CD14-positive monocyte (primary cell): ENCODE measurements around the gene SKP2. TPM values are rescaled to one million over a fixed set of nuclear protein-coding genes. Genes with fewer than 3 reads are reported as not detected.

Source experiments
- DNase-seq, 3 donors: peaks; one replicate each; pipeline ENCODE4 v3.0.0-alpha.2; 2011 to 2022
- H2AFZ ChIP-seq: 2 replicates; pipeline ENCODE4 v1.6.0; 2012; ENCODE audit warnings: mild to moderate bottlenecking, low read depth, low read length, inconsistent platforms; ENCODE audit not compliant: insufficient read depth, poor library complexity, severe bottlenecking
- H3K27ac ChIP-seq, 2 donors: 1 replicate in 1 of 2; 2 replicates in 1 of 2; pipeline ENCODE4 v1.5.1; 2012 to 2013; ENCODE audit warnings: low read length in 2 of 2, control low read depth in 1 of 2, inconsistent platforms in 1 of 2, low read depth in 1 of 2, mild to moderate bottlenecking in 1 of 2
- H3K27me3 ChIP-seq, 2 donors: one replicate each; pipeline versions ENCODE4 v1.6.0 to v1.6.1; 2011 to 2013; ENCODE audit warnings: low read length in 2 of 2; ENCODE audit not compliant: control insufficient read depth in 2 of 2, insufficient read depth in 2 of 2
- H3K36me3 ChIP-seq, 2 donors: replicated peaks in 1 of 2; 1 replicate in 1 of 2; 2 replicates in 1 of 2; pipeline versions ENCODE4 v1.5.1 to v1.6.1; 2012 to 2013; ENCODE audit warnings: low read length in 2 of 2, control low read depth in 1 of 2, inconsistent platforms in 1 of 2, mild to moderate bottlenecking in 1 of 2; ENCODE audit not compliant: insufficient read depth in 2 of 2, control insufficient read depth in 1 of 2
- H3K4me1 ChIP-seq, 2 donors: 1 replicate in 1 of 2; 2 replicates in 1 of 2; pipeline versions ENCODE4 v1.5.1 to v1.6.1; 2012 to 2013; ENCODE audit warnings: low read length in 2 of 2, control low read depth in 1 of 2, inconsistent platforms in 1 of 2, mild to moderate bottlenecking in 1 of 2, moderate library complexity in 1 of 2; ENCODE audit not compliant: insufficient read depth in 2 of 2, control insufficient read depth in 1 of 2
- H3K4me2 ChIP-seq: replicated peaks from 2 replicates; pipeline ENCODE3; 2012; ENCODE audit warnings: low read length, moderate library complexity, mild to moderate bottlenecking; ENCODE audit not compliant: poor library complexity, severe bottlenecking; ENCODE audit errors: extremely low read depth
- H3K4me3 ChIP-seq, 3 experiments: fragments of 200-600 bp in 1 of 3; sonication (generic) in 1 of 3; replicated peaks in 1 of 3; 1 replicate in 2 of 3; 2 replicates in 1 of 3; pipeline ENCODE4 v1.5.1; 2011 to 2013; ENCODE audit warnings: low read length in 3 of 3, mild to moderate bottlenecking in 3 of 3, control low read depth in 2 of 3, low read depth in 2 of 3, inconsistent platforms in 1 of 3, moderate library complexity in 1 of 3
- H3K79me2 ChIP-seq: 2 replicates; pipeline ENCODE4 v1.6.0; 2012; ENCODE audit warnings: mild to moderate bottlenecking, control low read depth, inconsistent platforms, low read length, moderate library complexity; ENCODE audit not compliant: insufficient read depth
- H3K9ac ChIP-seq: 2 replicates; pipeline ENCODE4 v1.6.0; 2017; ENCODE audit warnings: low read length, mild to moderate bottlenecking; ENCODE audit not compliant: insufficient read depth, poor library complexity, severe bottlenecking
- H3K9me3 ChIP-seq, 2 donors: replicated peaks in 1 of 2; 1 replicate in 1 of 2; 2 replicates in 1 of 2; pipeline versions ENCODE4 v1.5.1 to v1.6.1; 2012 to 2013; ENCODE audit warnings: low read length in 2 of 2, control low read depth in 1 of 2; ENCODE audit not compliant: control insufficient read depth in 1 of 2, insufficient read depth in 1 of 2
- H4K20me1 ChIP-seq: 2 replicates; pipeline ENCODE4 v1.6.0; 2012; ENCODE audit warnings: mild to moderate bottlenecking, low read length, control low read depth, moderate library complexity; ENCODE audit not compliant: insufficient read depth
- H3K27ac Mint-ChIP-seq, 7 donors: one replicate each; pipeline ENCODE4 v1.8.0; 2020; ENCODE audit warnings: mild to moderate bottlenecking in 7 of 7, mixed read lengths in 7 of 7, moderate library complexity in 6 of 7, inconsistent platforms in 2 of 7
- H3K27me3 Mint-ChIP-seq, 3 donors: one replicate each; pipeline ENCODE4 v1.8.0; 2021 to 2022; ENCODE audit warnings: low read depth in 3 of 3, mild to moderate bottlenecking in 3 of 3, mixed read lengths in 3 of 3, moderate library complexity in 3 of 3, inconsistent platforms in 1 of 3
- H3K36me3 Mint-ChIP-seq, 2 donors: one replicate each; pipeline ENCODE4 v1.8.0; 2020; ENCODE audit warnings: mixed read lengths in 2 of 2, inconsistent platforms in 1 of 2, mild to moderate bottlenecking in 1 of 2
- H3K4me1 Mint-ChIP-seq: one replicate; pipeline ENCODE4 v1.8.0; 2020; ENCODE audit warnings: mild to moderate bottlenecking, mixed read lengths
- H3K4me3 Mint-ChIP-seq, 2 donors: one replicate each; pipeline ENCODE4 v1.8.0; 2020; ENCODE audit warnings: mild to moderate bottlenecking in 2 of 2, mixed read lengths in 2 of 2, moderate library complexity in 1 of 2
- H3K9me3 Mint-ChIP-seq, 7 donors: one replicate each; pipeline ENCODE4 v1.8.0; 2020 to 2022; ENCODE audit warnings: mixed read lengths in 7 of 7, mild to moderate bottlenecking in 6 of 7, moderate library complexity in 6 of 7, inconsistent platforms in 2 of 7
- CTCF ChIP-seq: fragments of 200-600 bp; IDR thresholded peaks from one replicate; pipeline ENCODE4 v1.8.0; 2022; ENCODE audit warnings: antibody characterized with exemption, mild to moderate bottlenecking
- WGBS: methylation state at CpG from one replicate; pipeline ENCODE4 v1.1.5; 2013; ENCODE audit warnings: missing lambda C conversion rate; ENCODE audit not compliant: insufficient coverage; 5-methylcytosine and 5-hydroxymethylcytosine counted together
- intact Hi-C, 2 donors: fragments of 100-400 bp; cut with micrococcal nuclease; formaldehyde crosslinking; loops; one replicate each; pipeline versions ENCODE4 v1.15.0 to v1.15.1; 2023
- polyA plus RNA-seq, 3 donors: library from polyadenylated mRNA; depleted of rRNA in 1 of 3; unstranded in 2 of 3; stranded (reverse) in 1 of 3; fragments of 300-500 nt in 2 of 3; fragments of >200 nt in 1 of 3; fragmentation: Illumina TruSeq in 2 of 3; gene quantifications; 1 replicate in 2 of 3; 2 replicates in 1 of 3; pipeline ENCODE4 v1.2.3, GENCODE V29; 2012 to 2021

The SKP2 gene
- polyA plus RNA-seq, 3 donors = 14.4 to 18.0 (median 15.5) TPM

- Histone ChIP-seq H3K9ac (no peak overlapping the region), H3K27ac (no peak overlapping the region), H3K9me3 (no peaks in the 10 kb centered on the region), H4K20me1 (no peaks in the 10 kb centered on the region), H3K79me2 (peaks cover 17% of the 10 kb centered on the region), H2AFZ (no peak overlapping the region), H3K4me1 (no peaks in the 10 kb centered on the region), H3K36me3 (peaks cover 89 to 100% of the 10 kb centered on the region in 2 donors), H3K4me3 (no peak overlapping the region), H3K4me2 (no peak overlapping the region), H3K27me3 (no peaks in the 10 kb centered on the region)
- Mint-ChIP-seq H3K9me3 (peaks cover 0 to 2% (median 0%) of the 10 kb centered on the region in 7 donors), H3K27me3 (no peaks in the 10 kb centered on the region), H3K4me1 (no peaks in the 10 kb centered on the region), H3K27ac (peak overlapping the region in 2 of 7 donors; percentile 17 to 24), H3K36me3 (peaks cover 81 to 85% of the 10 kb centered on the region in 2 donors), H3K4me3 (no peak overlapping the region)
- no peak for TF ChIP-seq CTCF
- 64% methylated on average over 4 of the region's 4 CpGs for WGBS
- intact Hi-C loops = no loop called here
- no peak for DNase-seq
Measured at GRCh38 chr5:36168737-36169136, 16.8 kb downstream of the SKP2 start.

- TF ChIP-seq CTCF = no peak
- Mint-ChIP-seq H3K4me1 (no peaks in the 10 kb centered on the region), H3K36me3 (peaks cover 82 to 95% of the 10 kb centered on the region in 2 donors), H3K27ac (no peak overlapping the region), H3K27me3 (no peaks in the 10 kb centered on the region), H3K9me3 (peaks cover 0 to 2% (median 0%) of the 10 kb centered on the region in 7 donors), H3K4me3 (no peak overlapping the region)
- Histone ChIP-seq H3K9ac (no peak overlapping the region), H3K4me1 (no peaks in the 10 kb centered on the region), H3K4me3 (no peak overlapping the region), H3K27ac (no peak overlapping the region), H3K79me2 (peaks cover 6% of the 10 kb centered on the region), H3K36me3 (peaks cover 87 to 100% of the 10 kb centered on the region in 2 donors), H4K20me1 (no peaks in the 10 kb centered on the region), H3K27me3 (no peaks in the 10 kb centered on the region), H2AFZ (no peak overlapping the region), H3K4me2 (no peak overlapping the region), H3K9me3 (no peaks in the 10 kb centered on the region)
- 100% methylated on average over 1 of the region's 5 CpGs for WGBS
- intact Hi-C loops = no loop called here
- no peak for DNase-seq
Measured at GRCh38 chr5:36170832-36171424, 19.0 kb downstream of the SKP2 start.
